Uterus (tissue), 4 donors: ENCODE results near the gene ACE. TPM values are rescaled to one million over a fixed set of nuclear protein-coding genes. Genes with fewer than 3 reads are reported as not detected.

Experiments used
- DNase-seq, 2 donors: peaks; one replicate each; pipeline ENCODE4 v3.0.0-alpha.2; 2019 to 2020
- H3K27ac ChIP-seq, 2 donors: fragments of 200-600 bp; sonication (generic); 1 replicate in 1 of 2; 2 replicates in 1 of 2; pipeline ENCODE4 v1.5.1; 2016 to 2018
- H3K27me3 ChIP-seq, 2 donors: fragments of 200-600 bp; sonication (generic); one replicate each; pipeline ENCODE4 v1.5.1; 2018 to 2019; ENCODE audit warnings: control low read depth in 1 of 2
- H3K36me3 ChIP-seq, 2 donors: fragments of 200-600 bp; sonication (generic); one replicate each; pipeline ENCODE4 v1.5.1; 2019; ENCODE audit warnings: control low read depth in 1 of 2
- H3K4me1 ChIP-seq, 2 donors: fragments of 200-600 bp; sonication (generic); one replicate each; pipeline ENCODE4 v1.5.1; 2018 to 2019; ENCODE audit warnings: control low read depth in 1 of 2
- H3K4me3 ChIP-seq, 2 donors: fragments of 200-600 bp; sonication (generic); 1 replicate in 1 of 2; 2 replicates in 1 of 2; pipeline ENCODE4 v1.5.1; 2018 to 2019; ENCODE audit warnings: mild to moderate bottlenecking in 1 of 2
- H3K9me3 ChIP-seq, 2 donors: fragments of 200-600 bp; sonication (generic); one replicate each; pipeline ENCODE4 v1.5.1; 2019; ENCODE audit warnings: control low read depth in 1 of 2
- POLR2A ChIP-seq, 2 donors: fragments of 450-650 bp; IDR thresholded peaks; one replicate each; pipeline ENCODE4 v1.6.1; 2016; ENCODE audit warnings: antibody characterized with exemption in 2 of 2, mild to moderate bottlenecking in 1 of 2, moderate library complexity in 1 of 2
- intact Hi-C: fragments of 100-400 bp; cut with DNase I; formaldehyde crosslinking; loops from one replicate; pipeline ENCODE4 v1.15.1; 2023; ENCODE audit warnings: low total_unique reads
- total RNA-seq, 4 donors: library from RNA; depleted of rRNA in 3 of 4; stranded (reverse); fragments of >200 nt in 3 of 4; gene quantifications; one replicate each; pipeline versions ENCODE4 v1.1.0 to v1.2.4, GENCODE V29; 2014 to 2023
- TF ChIP-seq, protein P1 (sequence below), 4 experiments: fragments of 200-600 bp in 2 of 4; fragments of 450-650 bp in 2 of 4; sonication (generic) in 2 of 4; IDR thresholded peaks; one replicate each; pipeline ENCODE4 v1.5.1; 2016 to 2019; ENCODE audit warnings: antibody characterized with exemption in 4 of 4, mild to moderate bottlenecking in 2 of 4, moderate library complexity in 1 of 4
- donor health status: DM: yes; HTN: yes; CAD: no.

The ACE gene
- total RNA-seq, 4 donors from 2014 or later = 0.77 to 27.4 (median 7.9) TPM; not detected in 1

DNA sequence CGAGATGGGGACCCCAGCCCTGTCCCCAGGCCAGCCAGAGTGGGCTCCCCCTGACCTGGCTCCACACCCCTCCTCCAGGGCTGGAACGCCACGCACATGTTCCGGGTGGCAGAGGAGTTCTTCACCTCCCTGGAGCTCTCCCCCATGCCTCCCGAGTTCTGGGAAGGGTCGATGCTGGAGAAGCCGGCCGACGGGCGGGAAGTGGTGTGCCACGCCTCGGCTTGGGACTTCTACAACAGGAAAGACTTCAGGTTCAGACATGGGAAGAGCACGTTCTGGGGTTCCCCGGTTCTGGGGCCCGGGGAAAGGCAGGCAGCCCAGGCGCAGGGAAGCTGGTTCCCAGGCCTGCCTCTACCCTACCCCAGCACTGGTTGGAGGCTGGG lies 4.6 kb downstream of the ACE start:
- H3K4me1 ChIP-seq = peaks cover 0 to 10% of the 10 kb centered on the region in 2 donors
- no peaks in the 10 kb centered on the region for H3K27me3 ChIP-seq
- TF ChIP-seq POLR2A (IDR thresholded peaks at IDR 0.05) = no peak
- TF ChIP-seq, protein P1, sequence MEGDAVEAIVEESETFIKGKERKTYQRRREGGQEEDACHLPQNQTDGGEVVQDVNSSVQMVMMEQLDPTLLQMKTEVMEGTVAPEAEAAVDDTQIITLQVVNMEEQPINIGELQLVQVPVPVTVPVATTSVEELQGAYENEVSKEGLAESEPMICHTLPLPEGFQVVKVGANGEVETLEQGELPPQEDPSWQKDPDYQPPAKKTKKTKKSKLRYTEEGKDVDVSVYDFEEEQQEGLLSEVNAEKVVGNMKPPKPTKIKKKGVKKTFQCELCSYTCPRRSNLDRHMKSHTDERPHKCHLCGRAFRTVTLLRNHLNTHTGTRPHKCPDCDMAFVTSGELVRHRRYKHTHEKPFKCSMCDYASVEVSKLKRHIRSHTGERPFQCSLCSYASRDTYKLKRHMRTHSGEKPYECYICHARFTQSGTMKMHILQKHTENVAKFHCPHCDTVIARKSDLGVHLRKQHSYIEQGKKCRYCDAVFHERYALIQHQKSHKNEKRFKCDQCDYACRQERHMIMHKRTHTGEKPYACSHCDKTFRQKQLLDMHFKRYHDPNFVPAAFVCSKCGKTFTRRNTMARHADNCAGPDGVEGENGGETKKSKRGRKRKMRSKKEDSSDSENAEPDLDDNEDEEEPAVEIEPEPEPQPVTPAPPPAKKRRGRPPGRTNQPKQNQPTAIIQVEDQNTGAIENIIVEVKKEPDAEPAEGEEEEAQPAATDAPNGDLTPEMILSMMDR (IDR thresholded peaks at IDR 0.05) = no peak
- no peak overlapping the region for H3K27ac ChIP-seq
- no peak overlapping the region for H3K4me3 ChIP-seq
- no peak for DNase-seq
- no peaks in the 10 kb centered on the region for H3K9me3 ChIP-seq
- intact Hi-C loops = no loop called here
- no peaks in the 10 kb centered on the region for H3K36me3 ChIP-seq

DNA sequence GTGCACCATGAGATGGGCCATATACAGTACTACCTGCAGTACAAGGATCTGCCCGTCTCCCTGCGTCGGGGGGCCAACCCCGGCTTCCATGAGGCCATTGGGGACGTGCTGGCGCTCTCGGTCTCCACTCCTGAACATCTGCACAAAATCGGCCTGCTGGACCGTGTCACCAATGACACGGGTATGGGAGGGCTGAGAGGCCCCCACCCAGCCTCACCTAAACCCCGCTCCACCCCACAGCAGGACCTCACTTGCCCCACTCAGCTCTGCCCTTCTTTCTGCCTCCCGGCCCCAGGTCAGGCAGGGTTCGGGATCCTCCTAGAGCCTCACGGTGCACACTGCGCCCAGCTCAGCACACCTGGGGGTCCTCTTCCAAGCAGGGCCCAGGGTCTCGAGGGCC lies 5.6 kb downstream of the ACE start:
- Histone ChIP-seq H3K4me3 (no peak overlapping the region), H3K9me3 (no peaks in the 10 kb centered on the region), H3K27ac (no peak overlapping the region), H3K4me1 (peaks cover 0 to 6% of the 10 kb centered on the region in 2 donors), H3K36me3 (no peaks in the 10 kb centered on the region), H3K27me3 (no peaks in the 10 kb centered on the region)
- TF ChIP-seq, protein P1 (IDR thresholded peaks at IDR 0.05) = no peak
- no peak for TF ChIP-seq POLR2A (IDR thresholded peaks at IDR 0.05)
- no peak for DNase-seq
- intact Hi-C loops = no loop called here

DNA sequence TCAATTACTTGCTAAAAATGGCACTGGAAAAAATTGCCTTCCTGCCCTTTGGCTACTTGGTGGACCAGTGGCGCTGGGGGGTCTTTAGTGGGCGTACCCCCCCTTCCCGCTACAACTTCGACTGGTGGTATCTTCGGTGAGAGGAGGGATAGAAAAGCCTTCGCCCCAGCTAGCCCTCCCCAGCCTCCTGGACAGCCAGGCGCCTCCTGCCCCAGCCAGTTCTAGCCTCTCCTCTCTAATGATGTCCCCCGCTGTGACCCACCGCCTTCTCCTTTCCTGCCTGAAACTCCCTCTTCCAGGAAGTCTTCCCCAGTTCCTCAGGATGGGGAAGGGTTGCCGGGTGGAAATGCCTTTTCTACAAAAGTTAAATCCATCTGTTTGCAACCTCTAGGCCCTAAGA lies 6.2 kb downstream of the ACE start:
- no peak for TF ChIP-seq POLR2A (IDR thresholded peaks at IDR 0.05)
- TF ChIP-seq, protein P1 (IDR thresholded peaks at IDR 0.05) = no peak
- no peak for DNase-seq
- intact Hi-C loops = no loop called here
- H3K4me1 ChIP-seq = peaks cover 0 to under 1% of the 10 kb centered on the region in 2 donors
- no peaks in the 10 kb centered on the region for H3K9me3 ChIP-seq
- no peaks in the 10 kb centered on the region for H3K36me3 ChIP-seq
- H3K27me3 ChIP-seq = no peaks in the 10 kb centered on the region
- no peak overlapping the region for H3K4me3 ChIP-seq
- H3K27ac ChIP-seq = no peak overlapping the region

DNA sequence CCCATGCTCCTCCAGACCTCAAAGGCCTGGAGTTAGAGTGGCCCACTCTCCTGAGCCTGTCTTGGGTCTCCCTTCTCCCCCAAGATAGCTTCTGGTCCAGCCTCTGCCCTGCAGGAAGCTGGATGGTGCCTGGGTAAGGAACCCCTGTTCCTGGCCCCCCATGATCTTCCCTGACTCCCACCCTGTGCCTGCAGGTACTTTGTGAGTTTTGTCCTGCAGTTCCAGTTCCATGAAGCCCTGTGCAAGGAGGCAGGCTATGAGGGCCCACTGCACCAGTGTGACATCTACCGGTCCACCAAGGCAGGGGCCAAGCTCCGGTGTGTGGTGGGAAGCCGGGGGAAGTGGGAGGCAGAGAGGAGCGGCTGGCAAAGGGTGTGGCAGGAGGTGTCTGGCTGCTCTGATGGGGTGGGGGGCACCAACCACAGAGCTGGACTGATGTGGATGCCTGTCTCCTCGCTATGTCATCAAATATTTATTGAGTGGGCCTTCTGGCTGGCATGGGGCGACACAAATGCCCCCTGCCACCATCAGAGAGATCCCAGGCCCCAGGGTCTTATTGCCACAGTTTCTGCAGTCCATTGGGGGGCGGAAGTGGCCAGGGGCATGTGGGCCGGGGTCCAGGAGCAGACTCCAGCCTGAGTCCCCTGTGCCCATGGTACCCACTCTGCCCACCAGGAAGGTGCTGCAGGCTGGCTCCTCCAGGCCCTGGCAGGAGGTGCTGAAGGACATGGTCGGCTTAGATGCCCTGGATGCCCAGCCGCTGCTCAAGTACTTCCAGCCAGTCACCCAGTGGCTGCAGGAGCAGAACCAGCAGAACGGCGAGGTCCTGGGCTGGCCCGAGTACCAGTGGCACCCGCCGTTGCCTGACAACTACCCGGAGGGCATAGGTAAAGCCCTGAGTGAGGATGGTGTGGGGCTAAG lies 7.1 kb downstream of the ACE start:
- no peaks in the 10 kb centered on the region for H3K4me1 ChIP-seq
- no peak overlapping the region for H3K4me3 ChIP-seq
- no peaks in the 10 kb centered on the region for H3K27me3 ChIP-seq
- intact Hi-C loops = no loop called here
- no peak overlapping the region for H3K27ac ChIP-seq
- no peaks in the 10 kb centered on the region for H3K36me3 ChIP-seq
- TF ChIP-seq, protein P1 (IDR thresholded peaks at IDR 0.05) = no peak
- TF ChIP-seq POLR2A (IDR thresholded peaks at IDR 0.05) = no peak
- no peak for DNase-seq
- H3K9me3 ChIP-seq = no peaks in the 10 kb centered on the region

DNA sequence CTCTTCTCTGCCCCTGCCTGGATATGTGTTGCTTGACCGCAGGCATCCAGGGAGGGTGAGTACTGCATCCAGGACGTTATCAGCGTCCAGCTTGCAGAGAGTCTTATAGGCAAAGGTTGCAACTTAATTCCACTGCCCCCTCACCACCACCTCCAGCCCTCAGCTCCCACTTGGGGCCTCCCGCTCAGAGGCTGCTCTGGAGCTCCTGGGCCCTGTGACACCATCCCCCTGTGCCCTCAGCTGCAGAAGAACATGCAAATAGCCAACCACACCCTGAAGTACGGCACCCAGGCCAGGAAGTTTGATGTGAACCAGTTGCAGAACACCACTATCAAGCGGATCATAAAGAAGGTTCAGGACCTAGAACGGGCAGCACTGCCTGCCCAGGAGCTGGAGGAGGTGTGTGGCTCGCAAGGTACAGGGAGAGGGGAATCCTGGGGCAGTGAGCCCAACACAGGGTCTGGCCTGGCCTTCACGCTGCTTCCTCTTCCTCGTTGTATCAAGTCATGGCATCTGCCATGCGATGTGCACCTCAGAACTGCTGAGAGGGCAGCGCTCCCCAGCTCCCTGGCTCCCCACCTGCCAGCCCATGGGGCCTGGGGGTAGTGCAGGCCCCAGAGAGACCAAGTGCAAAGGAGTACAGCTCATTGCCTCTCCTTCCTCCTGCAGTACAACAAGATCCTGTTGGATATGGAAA lies 9.6 kb downstream of the ACE start:
- TF ChIP-seq, protein P1 (IDR thresholded peaks at IDR 0.05) = no peak
- TF ChIP-seq POLR2A (IDR thresholded peaks at IDR 0.05) = no peak
- H3K27ac ChIP-seq = no peak overlapping the region
- intact Hi-C loops = no loop called here
- no peaks in the 10 kb centered on the region for H3K27me3 ChIP-seq
- H3K4me1 ChIP-seq = no peaks in the 10 kb centered on the region
- no peak for DNase-seq
- H3K4me3 ChIP-seq = no peak overlapping the region
- no peaks in the 10 kb centered on the region for H3K9me3 ChIP-seq
- no peaks in the 10 kb centered on the region for H3K36me3 ChIP-seq
